ENCODE measurements around the gene CCDC24. TPM values are rescaled to one million over a fixed set of nuclear protein-coding genes. Genes with fewer than 3 reads are reported as not detected.

The CCDC24 gene
- total and polyA plus RNA-seq, 7 experiments from 2014 or later: 0.40 to 2.9 (median 1.6) TPM; not detected in 1

DNA sequence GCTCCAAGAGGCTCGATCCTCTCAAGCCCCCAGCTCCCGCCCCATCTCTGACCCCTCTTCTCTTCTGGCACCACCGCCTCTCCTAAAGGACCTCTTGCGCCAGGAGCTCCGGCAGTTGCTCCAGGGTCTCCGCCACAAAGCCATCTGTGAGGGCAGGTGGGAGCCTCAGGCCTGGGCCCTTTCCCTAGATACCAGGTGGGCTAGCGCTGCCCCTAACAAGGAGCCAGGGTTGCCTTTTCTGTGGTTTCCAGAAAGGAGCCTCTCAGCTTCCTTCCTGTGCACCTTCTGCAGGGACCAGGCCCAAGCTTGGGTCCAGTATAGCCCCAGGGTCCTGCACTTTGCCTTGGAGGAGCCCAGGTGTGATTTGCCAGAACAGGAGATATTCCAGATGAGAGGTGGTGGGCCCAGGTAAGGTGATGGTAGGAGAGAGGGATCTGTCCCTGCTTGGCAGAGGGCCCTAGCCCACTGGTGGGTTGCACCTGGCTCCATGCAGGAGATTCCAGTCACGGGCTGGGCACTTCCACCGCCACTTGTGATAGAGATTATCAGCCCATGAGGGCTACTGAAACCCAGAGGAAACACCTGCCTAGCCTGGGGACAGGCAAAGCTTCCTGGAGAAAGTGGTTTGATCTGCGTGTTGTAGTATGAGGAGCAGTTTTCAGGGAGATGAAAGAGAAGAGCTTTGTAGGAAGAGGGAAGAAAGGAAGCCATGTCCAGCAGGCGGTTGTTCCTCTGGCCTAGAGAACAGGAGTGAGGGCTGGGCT lies 1.0 kb downstream of the CCDC24 start:
- intact Hi-C loops (cut with micrococcal nuclease): no loop called here

DNA sequence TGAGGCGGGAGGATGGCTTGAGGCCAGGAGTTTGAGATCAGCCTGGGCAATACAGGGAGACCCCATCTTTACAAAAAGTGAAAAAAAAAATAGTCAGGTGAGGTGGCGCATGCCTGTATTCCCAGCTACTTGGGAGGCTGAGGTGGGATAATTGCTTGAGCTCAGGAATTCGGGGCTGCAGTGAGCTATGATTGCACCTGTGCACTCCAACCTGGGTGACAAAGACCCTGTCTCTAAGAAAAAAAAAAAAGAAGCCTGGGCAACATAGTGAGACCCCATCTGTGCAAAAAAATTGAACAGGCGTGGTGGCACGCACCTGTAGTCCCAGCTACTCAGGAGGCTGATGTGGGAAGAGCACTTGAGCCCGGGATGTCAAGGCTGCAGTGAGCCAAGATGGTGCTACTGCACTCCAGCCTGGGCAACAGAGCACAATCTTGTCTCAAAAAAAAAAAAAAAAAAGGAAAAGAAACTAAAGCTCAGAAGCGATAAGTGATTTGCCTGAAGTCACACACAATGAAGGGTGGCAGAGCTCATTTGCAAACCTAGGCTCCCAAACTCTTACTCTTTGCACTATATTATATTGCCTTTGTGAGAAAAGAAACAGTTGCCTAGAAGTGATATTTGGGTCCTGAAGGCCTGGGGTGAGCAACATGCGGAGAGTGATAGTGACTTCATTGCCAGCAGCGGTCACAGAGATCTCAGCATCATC lies 2.0 kb downstream of the CCDC24 start:
- Histone ChIP-seq H3K9me3 (ENCODE audit: control insufficient read depth in 2 of 3, low read length in 3 of 3) (no peaks in the 10 kb centered on the region), H3K27ac (ENCODE audit: low read depth, low read length) (no peak overlapping the region), H3K36me3 (ENCODE audit: control insufficient read depth in 2 of 3, insufficient read depth in 3 of 3, low read length in 3 of 3) (no peaks in the 10 kb centered on the region), H3K4me1 (ENCODE audit: control insufficient read depth in 2 of 2, insufficient read depth in 2 of 2, low read length in 2 of 2) (peaks cover 0 to 11% of the 10 kb centered on the region in 2 donors), H3K4me3 (ENCODE audit: low read length) (no peak overlapping the region), H3K27me3 (ENCODE audit: control insufficient read depth in 2 of 2, insufficient read depth in 2 of 2, low read length in 2 of 2) (no peaks in the 10 kb centered on the region)
- no peaks in the 10 kb centered on the region for H3K9me3 Mint-ChIP-seq
- no peak overlapping the region for H3K27ac Mint-ChIP-seq
- ChIA-PET CTCF (interaction anchor here (0.6 to 1.2 kb wide), 2 partner anchors 12 to 290 kb away, joined by 3 read pairs; no protein-coding TSS in a partner anchor), POLR2A (interaction anchor here (0.8 kb wide), 1 partner anchor 18 kb away, joined by 7 read pairs; no protein-coding TSS in a partner anchor)
- H3K27me3 Mint-ChIP-seq: peaks cover 0 to under 1% (median 0%) of the 10 kb centered on the region in 5 donors
- intact Hi-C loops (cut with micrococcal nuclease): no loop called here
- ATAC-seq (no peak), DNase-seq (no peak)
- peaks cover 0 to 17% (median 9%) of the 10 kb centered on the region in 7 donors for H3K4me1 Mint-ChIP-seq
- no peaks in the 10 kb centered on the region for H3K36me3 Mint-ChIP-seq
- H3K4me3 Mint-ChIP-seq: peak overlapping the region in 5 of 10 donors; percentile 83 to 94 (median 90)

More for the DNA sequence above, 1.0 kb downstream of the CCDC24 start:
- Histone ChIP-seq H3K27me3 (ENCODE audit: control insufficient read depth in 2 of 2, insufficient read depth in 2 of 2, low read length in 2 of 2) (no peaks in the 10 kb centered on the region), H3K4me3 (ENCODE audit: low read length) (peak overlapping the region; percentile 79), H3K27ac (ENCODE audit: low read depth, low read length) (peak overlapping the region; percentile 72), H3K9me3 (ENCODE audit: control insufficient read depth in 2 of 3, low read length in 3 of 3) (no peaks in the 10 kb centered on the region), H3K4me1 (ENCODE audit: control insufficient read depth in 2 of 2, insufficient read depth in 2 of 2, low read length in 2 of 2) (peaks cover 0 to 11% of the 10 kb centered on the region in 2 donors), H3K36me3 (ENCODE audit: control insufficient read depth in 2 of 3, insufficient read depth in 3 of 3, low read length in 3 of 3) (no peaks in the 10 kb centered on the region)
- Mint-ChIP-seq H3K27ac (peak overlapping the region in 7 of 9 donors; percentile 30 to 81 (median 60)), H3K4me1 (peaks cover 0 to 17% (median 9%) of the 10 kb centered on the region in 7 donors), H3K4me3 (peak overlapping the region; percentile 83 to 95 (median 92)), H3K36me3 (no peaks in the 10 kb centered on the region), H3K9me3 (no peaks in the 10 kb centered on the region), H3K27me3 (no peaks in the 10 kb centered on the region)
- DNase-seq (no peak), ATAC-seq (no peak)
- CTCF ChIA-PET: interaction anchor here (1.2 kb wide), 1 partner anchor 13 kb away, joined by 3 read pairs; no protein-coding TSS in a partner anchor
- POLR2A ChIA-PET: interaction anchor here (1.3 kb wide), 1 partner anchor 17 kb away, joined by 5 read pairs; the partner anchor contains the start of gene ATP6V0B

GRCh38 chr1:43994071-43994470 lies 2.7 kb downstream of the CCDC24 start:
- ChIA-PET CTCF (interaction anchor here (0.6 kb wide), 1 partner anchor 291 kb away, joined by 3 read pairs; no protein-coding TSS in a partner anchor), POLR2A (interaction anchor here (0.8 kb wide), 1 partner anchor 19 kb away, joined by 7 read pairs; no protein-coding TSS in a partner anchor)
- DNase-seq (no peak), ATAC-seq (no peak)
- no peaks in the 10 kb centered on the region for H3K9me3 Mint-ChIP-seq
- peaks cover 0 to 17% (median 9%) of the 10 kb centered on the region in 7 donors for H3K4me1 Mint-ChIP-seq
- Histone ChIP-seq H3K4me3 (ENCODE audit: low read length) (no peak overlapping the region), H3K4me1 (ENCODE audit: control insufficient read depth in 2 of 2, insufficient read depth in 2 of 2, low read length in 2 of 2) (peaks cover 0 to 11% of the 10 kb centered on the region in 2 donors), H3K9me3 (ENCODE audit: control insufficient read depth in 2 of 3, low read length in 3 of 3) (no peaks in the 10 kb centered on the region), H3K36me3 (ENCODE audit: control insufficient read depth in 2 of 3, insufficient read depth in 3 of 3, low read length in 3 of 3) (no peaks in the 10 kb centered on the region), H3K27ac (ENCODE audit: low read depth, low read length) (no peak overlapping the region), H3K27me3 (ENCODE audit: control insufficient read depth in 2 of 2, insufficient read depth in 2 of 2, low read length in 2 of 2) (no peaks in the 10 kb centered on the region)
- intact Hi-C loops (cut with micrococcal nuclease): no loop called here
- H3K27me3 Mint-ChIP-seq: peaks cover 0 to 4% (median 0%) of the 10 kb centered on the region in 5 donors
- no peaks in the 10 kb centered on the region for H3K36me3 Mint-ChIP-seq
- H3K4me3 Mint-ChIP-seq: no peak overlapping the region
- H3K27ac Mint-ChIP-seq: no peak overlapping the region

DNA sequence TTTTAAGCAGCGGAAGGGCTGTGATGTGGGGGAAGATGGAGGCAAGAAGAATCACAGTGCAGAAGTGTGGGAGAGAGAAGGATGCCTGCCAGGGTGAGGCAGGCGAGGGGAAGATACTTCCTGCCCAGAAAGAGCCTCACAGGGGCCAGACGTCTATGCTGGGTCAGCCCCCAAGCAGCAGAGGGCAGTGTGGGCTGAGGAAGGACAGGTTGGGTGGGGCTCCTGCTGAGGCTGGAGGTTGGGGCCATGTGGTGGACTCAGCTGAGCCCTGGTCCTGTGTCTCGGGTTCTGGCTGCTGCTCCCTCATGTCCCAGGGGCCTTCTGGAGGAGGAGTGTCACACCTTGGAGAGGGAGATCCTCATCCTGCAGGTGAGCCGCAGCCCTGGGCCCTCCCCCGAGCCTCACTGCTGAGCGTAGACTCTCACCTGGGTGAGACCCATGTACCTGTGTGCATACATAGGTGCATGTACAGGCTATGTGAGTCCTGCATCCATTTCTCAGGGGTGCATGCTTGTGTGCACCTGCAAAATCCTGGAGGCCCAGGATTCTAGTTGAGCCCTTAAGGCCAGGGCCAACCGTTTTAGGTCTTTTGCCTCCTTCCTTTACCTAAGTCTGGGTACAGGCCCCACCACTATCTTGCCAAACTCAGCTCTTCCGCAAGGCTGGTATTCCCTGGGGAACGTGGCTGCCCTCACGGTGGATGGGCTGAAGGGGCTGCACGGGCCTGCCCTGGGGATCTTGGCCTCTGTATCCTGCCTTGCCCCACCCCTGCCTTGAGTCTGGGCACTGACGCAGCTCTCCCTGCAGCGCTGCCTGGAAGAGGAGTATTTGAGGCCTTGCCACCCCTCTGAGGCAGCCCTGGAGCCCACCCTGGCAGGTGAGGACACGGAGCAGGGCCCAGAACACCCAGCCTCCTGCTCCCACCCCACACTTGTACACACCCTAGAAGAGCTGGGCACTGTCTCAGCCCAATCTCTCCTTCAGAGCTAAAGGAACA lies 3.7 kb downstream of the CCDC24 start:
- H3K9me3 ChIP-seq (ENCODE audit: control insufficient read depth in 2 of 3, low read length in 3 of 3): no peaks in the 10 kb centered on the region
- H3K4me1 ChIP-seq (ENCODE audit: control insufficient read depth in 2 of 2, insufficient read depth in 2 of 2, low read length in 2 of 2): peaks cover 0 to 11% of the 10 kb centered on the region in 2 donors
- intact Hi-C loops (cut with micrococcal nuclease): no loop called here
- Mint-ChIP-seq H3K9me3 (no peaks in the 10 kb centered on the region), H3K4me3 (no peak overlapping the region), H3K36me3 (no peaks in the 10 kb centered on the region), H3K27me3 (peaks cover 0 to 4% (median 0%) of the 10 kb centered on the region in 5 donors), H3K27ac (no peak overlapping the region), H3K4me1 (peaks cover 0 to 20% (median 9%) of the 10 kb centered on the region in 7 donors)
- H3K27me3 ChIP-seq (ENCODE audit: control insufficient read depth in 2 of 2, insufficient read depth in 2 of 2, low read length in 2 of 2): no peaks in the 10 kb centered on the region
- H3K36me3 ChIP-seq (ENCODE audit: control insufficient read depth in 2 of 3, insufficient read depth in 3 of 3, low read length in 3 of 3): no peaks in the 10 kb centered on the region
- DNase-seq: no peak
- no peak overlapping the region for H3K27ac ChIP-seq (ENCODE audit: low read depth, low read length)
- no peak for ATAC-seq
- ChIA-PET CTCF (interaction anchor here (1.0 kb wide), 1 partner anchor 10 kb away, joined by 3 read pairs; no protein-coding TSS in a partner anchor), POLR2A (interaction anchor here (0.6 kb wide), 1 partner anchor 735 kb away, joined by 3 read pairs; no protein-coding TSS in a partner anchor)
- H3K4me3 ChIP-seq (ENCODE audit: low read length): no peak overlapping the region

- H3K27ac Mint-ChIP-seq: no peak overlapping the region
- Histone ChIP-seq H3K27me3 (ENCODE audit: control insufficient read depth in 2 of 2, insufficient read depth in 2 of 2, low read length in 2 of 2) (peaks cover 0 to 2% of the 10 kb centered on the region in 2 donors), H3K27ac (ENCODE audit: low read depth, low read length) (no peak overlapping the region), H3K9me3 (ENCODE audit: control insufficient read depth in 2 of 3, low read length in 3 of 3) (no peaks in the 10 kb centered on the region), H3K4me3 (ENCODE audit: low read length) (no peak overlapping the region), H3K36me3 (ENCODE audit: control insufficient read depth in 2 of 3, insufficient read depth in 3 of 3, low read length in 3 of 3) (no peaks in the 10 kb centered on the region), H3K4me1 (ENCODE audit: control insufficient read depth in 2 of 2, insufficient read depth in 2 of 2, low read length in 2 of 2) (peaks cover 0 to 6% of the 10 kb centered on the region in 2 donors)
- H3K4me1 Mint-ChIP-seq: peaks cover 0 to 20% (median 9%) of the 10 kb centered on the region in 7 donors
- no peak for DNase-seq
- peaks cover 0 to 4% (median 0%) of the 10 kb centered on the region in 5 donors for H3K27me3 Mint-ChIP-seq
- ChIA-PET POLR2A (no interaction called here), CTCF (interaction anchor here (1.0 kb wide), 1 partner anchor 9 kb away, joined by 3 read pairs; no protein-coding TSS in a partner anchor)
- ATAC-seq: no peak
- H3K9me3 Mint-ChIP-seq: no peaks in the 10 kb centered on the region
- H3K4me3 Mint-ChIP-seq: peak overlapping the region in 1 of 10 donors; percentile 25
- no peaks in the 10 kb centered on the region for H3K36me3 Mint-ChIP-seq
- intact Hi-C loops (cut with micrococcal nuclease): no loop called here
These were observed 4.8 kb downstream of the CCDC24 start for GRCh38 chr1:43995984-43996732.

Data from naive thymus-derived CD4-positive, alpha-beta T cell (primary cell).